HG03064 (cell line): ENCODE results near the gene RASGEF1C.

Experiments used
- ATAC-seq: cut with Tn5 transposase; IDR thresholded peaks from one replicate; pipeline ENCODE4 v1.9.1; 2021; ENCODE audit warnings: low read depth; ENCODE audit not compliant: unreplicated experiment

Gene RASGEF1C

GRCh38 chr5:180105827-180106312, 103.1 kb downstream of the RASGEF1C start:
- ATAC-seq = no peak

DNA sequence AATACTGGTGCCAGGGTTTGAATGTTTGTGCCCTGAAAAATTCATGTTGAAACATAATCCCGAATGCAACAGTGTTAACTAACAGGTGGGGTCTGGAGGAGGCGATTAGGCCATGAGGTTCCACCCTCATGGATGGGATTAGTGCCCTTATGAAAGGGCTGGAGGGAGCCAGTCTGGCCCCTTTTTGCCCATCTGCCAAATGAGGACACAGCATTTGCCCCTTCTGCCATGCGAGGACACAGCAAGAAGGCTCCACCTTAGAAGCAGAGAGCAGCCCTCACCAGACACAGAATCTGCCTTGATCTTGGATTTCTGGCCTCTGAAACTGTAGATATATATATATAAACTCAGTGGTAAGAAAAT, 104.9 kb downstream of the RASGEF1C start:
- ATAC-seq = no peak

GRCh38 chr5:180103487-180104167, 105.4 kb downstream of the RASGEF1C start:
- no peak for ATAC-seq

GRCh38 chr5:180102636-180103035, 106.4 kb downstream of the RASGEF1C start:
- ATAC-seq = no peak

GRCh38 chr5:180101451-180102105, 107.4 kb downstream of the RASGEF1C start:
- no peak for ATAC-seq

DNA sequence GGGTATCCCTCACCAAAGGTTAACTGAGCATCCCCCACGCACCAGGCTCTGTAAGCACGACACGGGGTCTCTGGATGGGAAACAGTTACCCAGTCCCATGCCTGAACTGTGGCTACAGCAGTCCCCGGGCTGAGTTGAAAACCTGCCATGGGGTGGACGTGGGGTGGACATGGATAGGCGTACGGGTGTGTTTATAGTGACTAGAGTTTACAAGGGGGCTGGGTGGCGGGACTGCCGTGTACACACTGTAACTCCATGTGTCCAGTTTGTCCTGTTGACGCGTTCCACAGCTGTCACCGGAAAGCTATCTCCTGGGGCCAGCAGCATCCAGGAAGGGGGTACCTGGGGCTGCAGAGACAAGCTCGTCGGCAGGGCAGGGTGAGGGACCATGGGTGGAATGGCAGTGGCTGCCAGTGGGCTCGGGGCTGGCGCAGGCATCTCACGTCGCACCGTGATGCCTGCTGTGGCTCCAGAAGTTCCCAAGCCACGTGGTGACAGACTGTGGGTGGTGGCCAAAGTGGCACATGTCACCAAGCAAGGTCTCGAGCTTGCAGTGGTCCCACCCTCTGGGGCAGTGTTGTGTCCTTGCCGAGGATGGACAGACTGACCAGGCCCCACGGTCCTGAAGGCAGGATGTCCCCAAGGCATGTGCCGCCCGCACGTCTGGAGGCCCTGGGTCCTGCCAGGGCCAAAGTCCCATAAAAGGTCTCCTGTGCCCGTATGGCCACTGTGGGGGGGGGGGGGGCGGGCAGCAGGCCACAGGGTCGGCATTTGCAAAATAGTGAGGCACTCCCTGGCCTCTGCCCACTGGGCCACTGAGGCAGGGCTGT, 108.2 kb downstream of the RASGEF1C start:
- ATAC-seq = no peak

DNA sequence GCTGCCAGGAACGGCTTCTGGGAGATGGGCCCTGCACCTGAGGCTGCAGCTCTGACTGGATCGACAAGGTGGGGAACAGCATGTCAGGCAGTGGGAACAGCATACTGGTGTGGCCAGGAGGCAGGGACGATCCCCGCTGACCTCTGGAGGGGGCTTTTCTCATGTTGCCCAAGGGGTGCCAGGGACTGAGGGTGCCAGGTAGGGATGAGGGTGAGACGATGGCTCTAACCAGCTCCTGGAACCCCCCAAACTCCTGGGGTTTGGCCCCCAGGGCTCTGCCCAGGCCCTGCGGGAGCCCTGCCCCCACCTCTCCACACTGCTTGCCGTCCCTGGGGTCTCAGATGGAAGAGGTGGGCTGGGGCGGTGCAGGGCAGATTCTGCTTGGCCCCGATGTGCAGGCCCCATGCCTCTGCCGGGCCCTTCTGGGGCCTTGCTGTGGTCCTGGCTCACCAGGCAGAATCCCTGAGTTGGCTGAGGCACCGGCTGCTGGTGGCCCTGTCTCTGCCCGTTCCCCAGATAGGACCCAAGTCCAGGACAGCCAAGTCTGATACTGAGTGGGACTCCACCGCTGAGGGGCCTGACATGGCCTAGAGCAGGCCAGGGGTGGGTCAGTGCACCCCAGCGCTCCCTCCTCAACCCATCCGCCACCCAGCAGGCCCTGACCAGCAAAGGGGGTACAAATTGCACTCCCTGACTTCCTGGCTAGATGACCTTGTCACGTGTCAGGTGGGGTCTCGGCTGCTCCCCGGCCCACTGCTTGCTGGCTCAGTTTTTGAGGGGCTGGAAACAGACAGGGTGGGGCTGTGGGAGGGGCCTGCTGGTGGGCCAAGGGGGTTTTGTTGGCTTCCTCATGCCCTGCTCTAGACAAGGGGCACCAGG, 109.0 kb downstream of the RASGEF1C start:
- ATAC-seq = no peak

DNA sequence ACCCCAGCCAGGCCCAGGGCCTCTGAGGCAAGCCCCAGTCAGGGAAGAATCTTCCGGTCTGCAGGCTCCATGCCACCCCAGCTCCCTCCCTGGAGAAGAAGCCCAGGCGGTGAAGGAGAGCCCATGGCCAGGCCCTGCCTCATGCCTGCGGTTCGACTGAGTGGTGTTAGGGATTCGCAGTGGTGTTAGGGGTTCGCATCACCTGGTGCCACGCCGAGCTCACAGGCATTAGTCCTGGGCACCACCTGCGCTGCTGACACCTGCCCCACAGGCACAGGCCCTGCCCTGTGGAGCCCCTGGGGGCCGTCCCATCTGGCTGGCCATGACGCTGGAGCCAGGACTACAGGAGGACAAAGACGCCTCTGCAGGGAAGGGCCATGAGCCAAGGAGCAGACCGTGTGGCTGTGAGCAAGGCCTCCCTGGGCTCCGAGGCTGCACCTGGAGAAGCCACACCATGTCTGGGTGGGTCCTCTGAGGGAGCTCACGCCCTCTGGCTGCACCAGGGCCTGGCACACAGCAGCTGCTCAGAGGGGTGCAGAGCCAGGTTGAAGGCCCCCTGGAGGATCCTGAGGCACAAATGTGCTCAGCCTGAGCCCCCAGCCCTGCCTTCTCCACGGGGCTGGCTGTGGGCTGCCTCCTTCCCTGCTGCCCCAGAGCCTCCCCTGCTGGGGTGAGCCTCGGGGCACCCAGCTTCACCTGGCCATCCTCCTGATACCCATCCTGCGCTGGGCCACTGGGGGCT, 109.8 kb downstream of the RASGEF1C start:
- no peak for ATAC-seq

DNA sequence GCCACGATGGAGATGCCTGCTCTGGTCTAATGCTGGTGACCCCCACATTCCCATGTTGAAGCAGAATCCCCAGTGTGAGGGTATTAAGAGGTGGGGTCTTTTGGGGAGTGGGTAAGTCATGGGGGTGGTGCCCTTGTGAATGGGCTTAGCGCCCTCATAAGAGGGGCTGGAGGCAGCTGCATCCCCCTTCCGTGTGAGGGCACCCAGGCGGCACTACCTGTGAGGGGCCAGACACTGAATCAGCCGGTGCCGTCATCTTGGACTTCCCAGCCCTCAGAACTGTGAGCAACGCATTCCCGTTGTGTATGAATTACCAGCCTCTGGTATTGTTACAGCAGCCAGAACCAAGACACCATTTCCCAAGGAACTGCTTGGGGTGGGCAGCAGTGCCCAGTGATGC, 110.5 kb downstream of the RASGEF1C start:
- ATAC-seq = no peak

GRCh38 chr5:180097926-180098325, 111.1 kb downstream of the RASGEF1C start:
- ATAC-seq = no peak

GRCh38 chr5:180097163-180097894, 111.7 kb downstream of the RASGEF1C start:
- no peak for ATAC-seq

- no peak for ATAC-seq
These were observed 112.4 kb downstream of the RASGEF1C start for GRCh38 chr5:180096616-180097015.

DNA sequence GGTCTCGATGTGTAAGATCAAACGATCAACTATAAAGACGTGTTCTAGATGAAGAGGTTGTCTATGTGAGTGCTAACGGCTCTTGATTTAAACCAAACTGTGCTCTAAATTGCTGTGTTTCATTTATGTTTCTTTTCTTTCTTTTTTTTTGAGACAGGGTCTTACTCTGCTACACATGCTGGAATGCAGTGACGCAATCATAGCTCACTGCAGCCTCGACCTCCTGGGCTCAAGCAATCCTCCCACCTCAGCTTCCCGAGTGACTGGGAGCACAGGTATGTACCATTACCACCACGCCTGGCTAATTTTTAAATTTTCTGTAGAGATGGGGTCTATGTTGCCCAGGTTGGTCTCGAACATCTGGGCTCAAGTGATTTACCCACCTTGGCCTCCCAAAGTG, 113.5 kb downstream of the RASGEF1C start:
- no peak for ATAC-seq

GRCh38 chr5:180093651-180094382, 115.2 kb downstream of the RASGEF1C start:
- ATAC-seq = no peak

DNA sequence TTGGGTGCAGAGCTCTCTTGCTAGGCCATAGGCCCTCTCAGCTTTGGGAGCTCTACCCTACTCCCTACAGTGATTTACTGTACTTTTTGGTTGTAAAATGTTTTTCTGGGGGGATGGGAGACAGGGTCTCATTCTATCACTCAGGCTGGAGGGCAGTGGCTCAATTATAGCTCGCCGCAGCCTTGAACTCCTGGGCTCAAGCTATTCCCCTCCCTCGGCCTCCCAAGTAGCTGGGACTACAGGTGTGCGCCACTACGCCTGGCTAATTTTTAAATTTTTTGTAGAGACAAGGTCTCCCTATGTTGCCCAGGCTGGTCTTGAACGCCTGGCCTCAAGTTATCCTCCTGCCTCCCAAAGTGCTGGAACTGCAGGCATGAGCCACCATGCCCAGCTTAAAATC, 115.8 kb downstream of the RASGEF1C start:
- ATAC-seq = no peak

GRCh38 chr5:180090769-180091546, 118.1 kb downstream of the RASGEF1C start:
- no peak for ATAC-seq

GRCh38 chr5:180090098-180090768, 118.8 kb downstream of the RASGEF1C start:
- ATAC-seq = no peak
